Measurements from ENCODE around the gene APC. TPM values are rescaled to one million over a fixed set of nuclear protein-coding genes. Genes with fewer than 3 reads are reported as not detected.
"Not testable (repeated sequence)": the region's sequence is repeated elsewhere in the genome, so short reads cannot be mapped to it uniquely, and the experiment has no call there.

The APC gene
- total RNA-seq, 2 donors from 2014 or later, result 17.4 to 24.5 TPM

DNA sequence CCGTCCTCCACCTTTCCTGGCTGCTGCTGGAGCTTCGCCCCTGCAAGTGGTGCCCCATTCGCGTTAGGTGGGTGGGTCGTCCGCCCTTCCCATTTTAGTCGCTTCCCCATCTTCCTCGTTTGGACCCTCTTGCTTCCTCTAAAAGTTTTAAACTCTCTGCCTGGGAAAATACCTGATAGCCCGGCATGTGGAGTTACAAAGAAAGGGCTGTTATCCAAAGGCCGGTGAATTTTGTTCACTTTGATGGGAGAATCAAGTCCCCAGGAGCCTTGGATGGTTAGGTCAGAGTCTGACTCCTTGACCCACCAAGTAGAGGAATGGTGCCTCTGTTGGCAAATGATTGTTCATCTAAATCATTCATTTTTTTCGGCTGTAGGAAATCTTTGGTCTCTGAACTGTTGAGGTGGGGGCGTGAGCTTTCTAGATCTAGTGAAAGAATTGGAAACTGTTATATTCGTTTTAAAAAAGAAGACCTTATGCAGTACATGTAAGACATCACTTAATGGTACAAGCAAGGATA is 29.5 kb upstream of the APC start:
- Mint-ChIP-seq H3K36me3 (peaks cover 11 to 20% of the 10 kb centered on the region in 2 donors), H3K9me3 (peaks cover 4 to 13% of the 10 kb centered on the region in 2 donors), H3K27ac (peak overlapping the region; percentile 95 to 97)
- ATAC-seq, result no peak
- DNase-seq (ENCODE audit: low spot score in 2 of 2), result no peak

GRCh38 chr5:112709416-112709815 is 28.3 kb upstream of the APC start:
- peaks cover 11 to 20% of the 10 kb centered on the region in 2 donors for H3K36me3 Mint-ChIP-seq
- peaks cover 4 to 13% of the 10 kb centered on the region in 2 donors for H3K9me3 Mint-ChIP-seq
- ATAC-seq, result no peak
- H3K27ac Mint-ChIP-seq, result no peak overlapping the region
- DNase-seq (ENCODE audit: low spot score in 2 of 2), result no peak

DNA sequence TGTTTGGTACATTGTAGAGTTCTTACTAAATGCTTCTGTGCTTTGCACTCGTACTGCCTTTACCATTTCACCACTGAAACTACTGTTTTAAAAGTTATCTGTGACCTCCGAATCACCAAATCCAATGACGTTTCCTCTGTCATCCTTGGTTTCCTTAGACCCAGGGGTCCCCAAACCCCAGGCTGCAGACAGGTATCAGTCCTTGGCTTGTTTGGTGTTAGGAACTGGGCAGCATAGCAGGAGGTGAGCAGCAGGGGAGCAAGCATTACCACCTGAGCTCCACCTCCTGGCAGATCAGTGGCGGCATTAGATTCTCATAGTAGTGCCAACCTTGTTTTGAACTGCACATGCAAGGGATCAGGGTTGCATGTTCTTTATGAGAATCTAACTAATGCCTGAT is 26.8 kb upstream of the APC start:
- H3K36me3 Mint-ChIP-seq, result peaks cover 11 to 20% of the 10 kb centered on the region in 2 donors
- no peak overlapping the region for H3K27ac Mint-ChIP-seq
- peaks cover 4 to 12% of the 10 kb centered on the region in 2 donors for H3K9me3 Mint-ChIP-seq
- ATAC-seq (no peak), DNase-seq (ENCODE audit: low spot score in 2 of 2) (no peak)

DNA sequence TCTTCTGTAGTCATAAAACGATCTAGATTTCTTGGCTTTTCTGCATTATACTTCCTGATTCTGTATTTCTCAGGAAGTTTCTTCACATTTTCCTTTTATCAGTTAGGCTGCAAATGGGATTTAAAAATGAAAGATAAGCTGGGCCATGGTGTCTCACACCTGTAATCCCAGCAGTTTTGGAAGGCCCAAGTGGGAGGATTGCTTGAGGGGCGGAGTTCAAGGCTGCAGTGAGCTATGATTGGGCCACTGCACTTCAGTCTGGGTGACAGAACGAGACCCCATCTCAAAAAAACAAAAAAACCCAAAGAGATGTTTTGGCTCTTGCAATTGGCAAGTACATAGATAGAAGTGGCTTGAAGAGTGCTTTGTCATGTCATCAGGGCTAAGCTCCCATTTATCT is 26.2 kb upstream of the APC start:
- no peak for ATAC-seq
- no peak overlapping the region for H3K27ac Mint-ChIP-seq
- H3K36me3 Mint-ChIP-seq, result peaks cover 11 to 15% of the 10 kb centered on the region in 2 donors

GRCh38 chr5:112713206-112713605 is 24.5 kb upstream of the APC start:
- peaks cover 4 to 9% of the 10 kb centered on the region in 2 donors for H3K9me3 Mint-ChIP-seq
- peaks cover 8 to 14% of the 10 kb centered on the region in 2 donors for H3K36me3 Mint-ChIP-seq
- DNase-seq (ENCODE audit: low spot score in 2 of 2), result no peak
- H3K27ac Mint-ChIP-seq, result no peak overlapping the region
- ATAC-seq, result no peak

More for the DNA sequence above, 26.2 kb upstream of the APC start:
- DNase-seq (ENCODE audit: low spot score in 2 of 2), result no peak
- H3K9me3 Mint-ChIP-seq, result peaks cover 4 to 8% of the 10 kb centered on the region in 2 donors

- ATAC-seq, result not testable (repeated sequence)
- peaks cover 6 to 13% of the 10 kb centered on the region in 2 donors for H3K36me3 Mint-ChIP-seq
Observed at GRCh38 chr5:112716895-112717294, 20.8 kb upstream of the APC start.

DNA sequence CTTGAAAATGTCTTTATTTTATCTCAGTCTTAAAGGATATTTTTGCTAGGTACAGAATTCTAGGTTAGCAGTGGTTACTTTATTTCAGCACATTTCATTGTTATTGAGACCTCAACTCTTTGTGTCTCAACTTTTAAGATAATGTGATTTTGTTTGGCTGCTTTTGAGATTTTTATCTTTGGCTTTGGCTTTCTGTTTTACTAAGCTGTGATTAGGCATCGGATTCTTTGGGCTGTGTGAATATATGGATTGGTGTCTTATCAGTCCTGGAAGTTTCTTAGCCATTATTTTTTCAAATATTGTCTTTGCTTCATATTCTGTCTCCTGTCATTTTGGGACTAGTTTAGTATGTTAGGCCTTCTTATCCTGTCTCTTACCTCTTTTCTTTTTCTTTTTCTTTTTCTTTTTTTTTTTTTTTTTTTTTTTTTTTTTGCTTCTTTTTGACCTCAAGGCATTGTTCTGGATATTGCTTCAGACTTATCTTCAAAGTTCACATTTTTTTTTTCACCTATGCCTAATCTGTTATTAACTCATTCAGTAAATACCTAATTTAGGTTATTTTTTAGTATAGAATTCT is 20.1 kb upstream of the APC start:
- Mint-ChIP-seq H3K9me3 (peaks cover 4 to 6% of the 10 kb centered on the region in 2 donors), H3K36me3 (peaks cover 6 to 10% of the 10 kb centered on the region in 2 donors), H3K27ac (no peak overlapping the region)
- DNase-seq (ENCODE audit: low spot score in 2 of 2) (no peak), ATAC-seq (no peak)

More at GRCh38 chr5:112716895-112717294, 20.8 kb upstream of the APC start:
- not testable (repeated sequence) for H3K27ac Mint-ChIP-seq; DNase-seq (ENCODE audit: low spot score in 2 of 2); H3K9me3 Mint-ChIP-seq

- ATAC-seq (no peak), DNase-seq (ENCODE audit: low spot score in 2 of 2) (no peak)
- peaks cover 6 to 8% of the 10 kb centered on the region in 2 donors for H3K36me3 Mint-ChIP-seq
- peaks cover 4% of the 10 kb centered on the region in 2 donors for H3K9me3 Mint-ChIP-seq
- no peak overlapping the region for H3K27ac Mint-ChIP-seq
Observed at GRCh38 chr5:112718344-112718743, 19.3 kb upstream of the APC start.

DNA sequence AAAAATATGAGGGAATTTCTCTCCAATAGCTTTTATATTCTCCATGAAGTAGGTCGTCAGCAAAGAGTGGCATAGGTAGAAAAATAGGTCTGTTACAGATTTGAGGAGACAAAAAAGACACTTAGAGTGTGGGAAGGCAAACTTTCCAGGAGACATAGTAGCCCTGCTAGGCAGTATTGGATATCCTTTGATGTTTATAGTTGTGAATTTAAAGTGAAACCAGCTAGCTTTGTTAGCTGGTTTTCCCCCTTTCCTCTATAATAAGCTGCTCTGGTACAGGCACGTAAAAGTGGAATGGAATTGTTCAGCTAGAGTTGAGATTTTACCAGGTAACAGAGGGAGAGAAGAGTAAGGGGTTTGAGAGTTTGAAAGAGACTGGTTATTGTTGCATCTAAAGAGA is 17.1 kb upstream of the APC start:
- Mint-ChIP-seq H3K9me3 (peaks cover 4% of the 10 kb centered on the region in 2 donors), H3K36me3 (peaks cover 6 to 8% of the 10 kb centered on the region in 2 donors), H3K27ac (no peak overlapping the region)
- DNase-seq (ENCODE audit: low spot score in 2 of 2) (no peak), ATAC-seq (no peak)

GRCh38 chr5:112724901-112725300 is 12.8 kb upstream of the APC start:
- Mint-ChIP-seq H3K9me3 (no peaks in the 10 kb centered on the region), H3K27ac (no peak overlapping the region), H3K36me3 (no peaks in the 10 kb centered on the region)
- no peak for ATAC-seq
- DNase-seq (ENCODE audit: low spot score in 2 of 2), result no peak

DNA sequence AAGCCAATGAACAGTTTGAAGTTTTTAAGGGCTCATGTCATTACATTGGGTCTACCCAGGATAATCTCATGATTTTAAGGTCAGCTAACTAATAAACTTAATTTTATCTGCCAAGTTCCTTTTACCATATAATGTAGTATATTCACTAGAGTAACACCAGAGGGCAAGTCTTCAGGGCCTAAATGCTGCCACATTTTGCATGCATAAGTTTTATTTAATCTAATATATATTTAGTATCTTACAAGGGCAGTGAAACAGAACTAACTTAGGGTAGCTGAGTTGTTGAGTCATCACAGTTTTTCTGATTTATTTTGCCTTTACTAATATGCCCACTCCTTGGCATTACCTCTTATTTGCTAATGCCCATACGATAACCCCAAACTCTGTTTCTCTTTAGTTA is 8.1 kb upstream of the APC start:
- no peak for DNase-seq (ENCODE audit: low spot score in 2 of 2)
- Mint-ChIP-seq H3K27ac (no peak overlapping the region), H3K36me3 (no peaks in the 10 kb centered on the region), H3K9me3 (no peaks in the 10 kb centered on the region)
- no peak for ATAC-seq

DNA sequence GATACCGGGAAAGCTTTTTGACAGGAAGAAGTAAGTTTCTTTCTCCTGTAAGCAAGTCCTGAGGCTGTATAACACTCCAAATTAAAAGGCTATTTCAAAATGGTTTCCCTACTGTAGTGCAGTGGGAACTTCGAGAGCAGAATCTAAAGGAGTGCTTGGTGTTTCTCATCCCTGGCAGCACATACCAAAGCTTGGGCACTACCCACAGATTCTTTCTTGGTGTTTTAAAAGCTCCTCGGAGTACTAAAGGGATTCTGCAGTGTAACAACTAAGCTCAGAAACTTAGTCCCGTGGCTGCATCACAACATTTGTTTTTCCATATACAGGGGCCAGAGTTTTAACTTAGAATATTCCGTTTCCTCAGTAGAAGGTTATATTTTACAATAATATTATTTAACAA is 5.6 kb upstream of the APC start:
- no peak for ATAC-seq
- H3K27ac Mint-ChIP-seq, result no peak overlapping the region
- no peaks in the 10 kb centered on the region for H3K9me3 Mint-ChIP-seq
- no peak for DNase-seq (ENCODE audit: low spot score in 2 of 2)
- no peaks in the 10 kb centered on the region for H3K36me3 Mint-ChIP-seq

GRCh38 chr5:112733586-112733985 is 4.1 kb upstream of the APC start:
- H3K27ac Mint-ChIP-seq, result no peak overlapping the region
- peaks cover 0 to 10% of the 10 kb centered on the region in 2 donors for H3K36me3 Mint-ChIP-seq
- DNase-seq (ENCODE audit: low spot score in 2 of 2) (no peak), ATAC-seq (no peak)
- no peaks in the 10 kb centered on the region for H3K9me3 Mint-ChIP-seq

DNA sequence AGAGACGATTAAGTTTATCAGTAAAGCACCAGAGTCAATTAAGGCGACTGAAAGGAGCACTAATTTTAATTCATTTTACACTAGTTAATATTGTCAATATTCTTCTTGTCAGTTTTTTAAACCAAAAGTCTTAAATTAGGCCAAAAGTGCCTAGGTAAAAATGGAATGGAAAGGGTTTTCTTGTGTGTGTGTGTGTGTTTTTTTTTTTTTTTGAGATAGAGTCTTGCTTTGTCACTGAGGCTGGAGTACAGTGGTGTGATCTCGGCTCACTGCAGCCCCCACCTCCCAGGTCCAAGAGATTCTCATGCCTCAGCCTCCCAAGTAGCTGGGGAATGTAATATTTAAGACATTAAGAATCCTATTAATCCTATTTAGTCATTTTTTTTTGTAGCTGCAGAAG is 3.1 kb upstream of the APC start:
- DNase-seq (ENCODE audit: low spot score in 2 of 2) (no peak), ATAC-seq (no peak)
- H3K36me3 Mint-ChIP-seq, result peaks cover 0 to 10% of the 10 kb centered on the region in 2 donors
- no peaks in the 10 kb centered on the region for H3K9me3 Mint-ChIP-seq
- H3K27ac Mint-ChIP-seq, result no peak overlapping the region

DNA sequence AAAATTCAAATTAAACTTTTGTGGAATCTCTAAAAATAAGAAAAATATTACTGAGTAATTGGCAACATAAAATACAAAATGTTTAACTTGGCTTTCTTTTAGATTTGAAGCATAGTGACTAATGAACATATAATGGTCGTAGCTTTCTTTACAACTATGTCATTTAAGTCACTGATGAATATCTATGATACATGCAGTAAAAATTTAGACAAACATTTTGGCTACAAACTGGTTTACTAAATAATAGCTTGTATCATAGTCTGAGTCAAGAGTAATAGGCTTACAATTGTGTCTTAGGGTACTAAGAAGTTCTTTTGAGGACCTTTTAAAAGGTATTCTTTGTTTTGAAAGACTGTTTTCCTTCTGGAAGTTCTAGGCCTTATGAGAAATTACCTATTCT is 2.0 kb upstream of the APC start:
- ATAC-seq, result no peak
- Mint-ChIP-seq H3K36me3 (peaks cover under 1 to 10% of the 10 kb centered on the region in 2 donors), H3K27ac (no peak overlapping the region), H3K9me3 (peaks cover 0 to under 1% of the 10 kb centered on the region in 2 donors)
- no peak for DNase-seq (ENCODE audit: low spot score in 2 of 2)

- ATAC-seq, result peak in 1 of 2 donors; percentile 2
- no peak for DNase-seq (ENCODE audit: low spot score in 2 of 2)
- peak overlapping the region; percentile 84 to 96 for H3K27ac Mint-ChIP-seq
Observed at GRCh38 chr5:112737070-112737462, 619 bp upstream of the APC start.

DNA sequence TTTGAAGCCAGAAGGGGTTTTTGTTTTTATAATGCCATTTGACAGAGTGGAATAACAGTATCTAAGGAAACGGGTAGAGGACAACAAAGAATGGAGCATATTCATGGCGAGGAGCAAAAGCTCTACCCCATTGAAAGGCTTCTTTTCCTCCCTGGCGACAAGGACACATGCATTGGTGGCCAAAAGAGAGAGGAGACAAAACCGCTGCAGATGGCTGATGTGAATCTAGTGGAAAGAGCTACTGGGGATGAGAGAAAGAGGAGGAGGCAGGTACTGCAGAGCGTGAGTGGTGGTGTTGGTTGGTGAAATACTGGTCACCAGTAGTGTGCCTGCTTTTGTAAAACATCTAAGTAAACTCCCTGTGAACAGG is 491 bp downstream of the APC start:
- Mint-ChIP-seq H3K36me3 (peaks cover 5 to 10% of the 10 kb centered on the region in 2 donors), H3K9me3 (peaks cover 0 to 4% of the 10 kb centered on the region in 2 donors), H3K27ac (peak overlapping the region; percentile 84 to 96)
- DNase-seq (ENCODE audit: low spot score in 2 of 2) (no peak), ATAC-seq (no peak)

More at GRCh38 chr5:112737070-112737462, 619 bp upstream of the APC start:
- Mint-ChIP-seq H3K36me3 (peaks cover 5 to 10% of the 10 kb centered on the region in 2 donors), H3K9me3 (peaks cover 0 to 4% of the 10 kb centered on the region in 2 donors)

DNA sequence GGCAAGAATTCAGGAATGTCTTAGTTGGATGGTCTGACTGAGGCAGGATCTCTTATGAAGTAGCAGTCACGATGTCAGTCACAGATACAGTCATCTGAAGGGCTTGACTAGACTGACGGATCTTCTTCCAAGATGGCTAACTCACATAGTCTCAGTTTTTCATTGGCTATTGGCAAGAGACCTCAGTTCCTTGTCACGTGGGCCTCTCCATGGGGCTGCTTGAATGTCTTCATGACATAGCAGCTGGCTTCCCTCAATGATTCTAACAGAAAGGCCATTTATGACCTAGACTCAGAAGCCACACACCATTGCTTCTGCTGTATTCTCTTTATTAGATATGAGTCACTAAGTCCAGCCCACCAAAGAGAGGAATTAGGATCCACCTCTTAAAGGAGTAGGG is 4.7 kb downstream of the APC start:
- ATAC-seq (no peak), DNase-seq (ENCODE audit: low spot score in 2 of 2) (no peak)
- Mint-ChIP-seq H3K27ac (no peak overlapping the region), H3K9me3 (peaks cover 0 to 4% of the 10 kb centered on the region in 2 donors), H3K36me3 (peaks cover 5 to 9% of the 10 kb centered on the region in 2 donors)
